ENCODE results near the gene PMP22. TPM values are rescaled to one million over a fixed set of nuclear protein-coding genes. Genes with fewer than 3 reads are reported as not detected.

Gene PMP22
- total RNA-seq, 1 experiment from 2014 or later: not detected

DNA sequence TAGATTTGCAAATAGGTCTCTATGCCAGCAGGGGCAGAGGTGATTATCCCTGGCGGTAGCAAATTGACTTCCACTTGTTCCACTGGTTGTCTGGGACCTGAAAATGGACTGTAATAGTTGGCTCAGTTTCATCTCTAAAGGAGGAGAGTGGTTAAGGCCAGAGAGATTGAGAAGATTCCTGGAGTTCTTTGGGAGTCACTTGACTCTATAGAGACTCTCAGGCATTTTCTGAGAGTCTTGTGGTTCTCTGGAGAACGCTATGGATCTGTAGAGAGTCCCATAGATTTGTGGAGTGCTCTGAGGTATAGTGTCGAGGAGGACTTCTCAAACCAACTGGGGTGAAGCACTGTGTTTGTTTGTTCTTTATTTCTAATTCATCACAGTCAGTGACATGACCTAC, 8.9 kb upstream of the PMP22 start:
- no peak for DNase-seq (ENCODE audit: low spot score)

DNA sequence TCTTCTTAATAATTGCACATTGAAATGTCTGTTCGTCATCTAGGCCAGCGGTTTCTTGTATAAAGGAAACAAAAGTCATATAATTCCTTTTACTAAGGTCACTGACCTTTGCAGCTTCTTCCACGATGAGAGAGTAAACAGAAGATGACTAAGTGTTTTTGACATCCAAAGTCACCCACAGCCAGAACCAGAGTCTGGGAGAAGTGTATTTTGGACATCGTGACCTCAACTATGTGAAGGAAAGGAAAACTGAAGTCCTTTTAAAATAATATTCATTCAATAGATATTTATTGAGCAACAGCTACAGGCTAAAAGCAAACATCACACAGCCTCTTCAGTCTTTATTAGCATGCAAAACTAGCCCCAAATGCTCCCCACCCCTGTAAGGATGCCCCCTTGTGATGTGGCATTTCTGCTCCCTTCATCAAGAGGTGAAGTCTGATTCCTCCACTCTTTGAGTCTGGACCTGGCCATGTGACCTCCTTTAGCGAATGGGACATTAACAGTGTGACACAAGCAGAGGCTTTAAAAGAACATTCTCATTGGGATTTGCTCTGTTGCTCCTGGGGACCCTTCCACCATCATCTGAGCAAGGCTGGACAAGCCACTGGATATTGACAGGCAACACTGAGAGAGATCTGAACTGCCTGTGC, 8.1 kb upstream of the PMP22 start:
- no peak for DNase-seq (ENCODE audit: low spot score)

DNA sequence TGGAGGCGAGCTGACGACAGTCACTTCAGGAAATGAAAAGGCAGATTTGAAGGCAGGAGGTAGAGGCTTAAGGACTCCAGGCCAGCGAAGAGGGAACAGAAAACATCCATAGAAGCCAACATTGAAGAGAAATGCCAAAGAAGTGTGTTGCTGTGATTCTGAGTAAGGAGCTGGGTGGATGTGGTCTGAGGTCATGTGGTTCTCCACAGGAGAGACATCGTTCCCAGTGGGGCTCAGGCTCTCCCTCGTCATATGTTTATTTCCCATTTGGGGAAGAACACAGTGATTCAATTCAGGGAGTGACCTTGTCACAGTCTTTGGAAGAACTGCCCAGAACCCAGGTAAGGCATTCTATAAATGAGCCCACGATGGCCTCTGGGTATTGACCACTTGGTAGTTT, 6.6 kb upstream of the PMP22 start:
- no peak for DNase-seq (ENCODE audit: low spot score)

DNA sequence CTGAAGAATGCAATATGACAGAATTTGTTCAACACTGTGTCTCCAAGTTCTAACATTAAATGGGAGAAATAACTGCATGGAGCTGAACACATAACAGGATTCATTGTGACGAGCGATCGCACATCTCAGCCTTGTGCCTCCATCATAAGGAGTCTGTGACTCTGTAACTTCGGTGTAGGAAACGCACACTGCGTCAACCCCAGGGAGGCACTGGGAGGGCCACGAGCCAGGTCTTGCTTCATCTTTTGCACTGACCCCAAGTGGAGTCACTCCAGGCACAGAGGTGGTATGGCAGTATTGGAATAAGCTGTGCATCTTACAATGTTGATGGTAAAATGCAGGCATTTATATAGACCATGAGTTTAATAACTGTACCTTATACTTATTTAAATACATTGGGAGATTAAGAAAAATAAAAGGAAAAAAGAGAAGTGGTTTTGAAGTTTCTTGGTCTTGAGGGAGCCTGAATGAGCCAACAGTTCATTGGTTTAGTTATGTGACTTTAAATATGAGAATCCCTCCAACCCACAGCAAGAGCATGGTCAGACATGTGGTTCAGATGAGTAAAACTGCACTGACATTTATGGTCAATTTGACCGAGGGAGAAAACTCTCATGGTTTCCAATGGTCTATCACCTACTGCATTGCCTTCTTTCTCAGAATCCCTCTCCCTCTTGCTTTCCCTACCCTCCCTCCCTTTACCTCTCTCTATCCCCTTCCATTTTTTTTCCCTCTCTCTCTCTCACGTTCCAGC, 5.7 kb upstream of the PMP22 start:
- DNase-seq (ENCODE audit: low spot score): no peak

DNA sequence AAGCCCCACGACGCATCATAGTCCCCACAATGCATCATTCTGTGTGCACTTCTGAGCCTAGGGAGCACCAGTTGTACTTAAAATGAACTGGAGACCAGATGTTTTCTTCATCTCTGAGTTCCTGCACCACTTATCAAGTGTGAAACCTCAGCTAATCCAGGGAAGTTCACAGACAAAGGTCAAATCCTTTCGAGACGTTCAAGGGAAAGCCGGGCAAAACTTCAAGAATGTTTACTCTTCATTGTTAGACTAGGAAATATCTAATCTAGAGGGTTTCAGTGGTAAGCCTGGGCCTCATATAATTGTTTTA, 4.6 kb upstream of the PMP22 start:
- DNase-seq (ENCODE audit: low spot score): no peak

DNA sequence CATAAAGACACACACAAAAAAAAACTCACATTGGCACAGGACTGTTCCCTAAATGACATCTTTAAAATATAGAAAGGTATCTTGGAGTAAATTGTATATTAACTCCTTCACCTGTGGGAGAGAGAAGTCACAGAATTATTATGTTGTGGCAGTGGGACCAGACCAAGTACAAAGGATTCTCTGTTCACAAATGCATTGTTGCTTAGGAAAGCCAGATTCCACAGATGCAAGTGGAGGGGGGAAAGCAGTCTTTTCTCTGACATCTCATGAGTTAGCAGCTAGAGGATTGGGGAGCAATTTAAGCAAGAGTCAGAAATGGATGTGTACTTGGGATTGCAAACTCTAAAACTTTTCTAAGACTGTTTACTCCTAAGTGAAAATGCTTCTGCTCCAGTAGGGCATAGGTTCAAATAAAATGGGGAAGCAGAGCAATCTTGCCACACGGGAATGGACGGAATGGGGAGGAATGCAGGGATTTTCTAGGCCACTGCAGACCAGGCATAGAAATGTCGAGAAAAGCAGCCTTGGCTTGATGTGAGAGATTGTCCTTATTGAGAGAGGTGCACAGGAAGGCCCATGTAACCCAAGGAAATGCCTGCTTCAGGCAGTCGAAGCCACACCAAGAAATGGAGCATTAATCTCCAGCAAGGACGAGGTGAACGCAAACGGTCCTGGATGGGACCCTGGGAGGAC, 4.1 kb upstream of the PMP22 start:
- no peak for DNase-seq (ENCODE audit: low spot score)

DNA sequence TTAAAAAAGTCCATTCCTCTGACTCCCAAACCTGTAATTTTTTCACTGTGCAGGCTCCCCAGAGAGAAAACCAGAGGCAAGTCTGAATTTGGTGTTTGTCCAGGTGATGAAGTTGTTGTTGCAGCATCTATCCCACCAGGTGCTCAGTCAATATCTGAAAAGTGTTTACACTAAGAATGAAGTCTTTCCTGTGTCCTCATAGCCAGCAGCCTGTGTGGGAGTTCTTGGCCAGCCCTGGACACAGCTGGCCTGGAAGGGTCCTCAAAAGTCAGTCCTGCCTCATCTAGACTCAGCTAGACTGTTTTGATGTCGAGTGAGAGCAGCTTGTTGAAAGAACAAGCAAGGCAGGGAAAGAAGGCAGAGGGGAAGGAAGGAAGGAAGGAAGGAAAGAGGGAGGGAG, 3.3 kb upstream of the PMP22 start:
- no peak for DNase-seq (ENCODE audit: low spot score)

DNA sequence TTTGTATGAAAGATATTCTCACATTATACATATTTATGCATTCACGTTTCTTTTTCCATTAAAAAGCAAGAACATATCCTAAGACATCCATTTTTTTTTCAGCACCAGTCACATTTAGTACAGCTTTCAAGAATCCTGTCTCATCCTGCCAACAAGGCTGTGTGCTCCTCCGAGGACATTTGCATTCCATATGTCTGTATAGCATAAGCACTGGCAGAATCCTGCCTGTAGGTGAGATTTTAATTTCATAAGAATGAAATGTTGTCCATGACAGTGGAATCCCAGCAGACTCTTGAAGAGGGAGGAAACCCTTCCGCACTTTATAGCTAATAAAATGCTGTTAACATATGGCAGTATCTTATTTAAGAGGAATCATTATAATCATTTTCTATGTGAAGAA, 2.9 kb upstream of the PMP22 start:
- no peak for DNase-seq (ENCODE audit: low spot score)

DNA sequence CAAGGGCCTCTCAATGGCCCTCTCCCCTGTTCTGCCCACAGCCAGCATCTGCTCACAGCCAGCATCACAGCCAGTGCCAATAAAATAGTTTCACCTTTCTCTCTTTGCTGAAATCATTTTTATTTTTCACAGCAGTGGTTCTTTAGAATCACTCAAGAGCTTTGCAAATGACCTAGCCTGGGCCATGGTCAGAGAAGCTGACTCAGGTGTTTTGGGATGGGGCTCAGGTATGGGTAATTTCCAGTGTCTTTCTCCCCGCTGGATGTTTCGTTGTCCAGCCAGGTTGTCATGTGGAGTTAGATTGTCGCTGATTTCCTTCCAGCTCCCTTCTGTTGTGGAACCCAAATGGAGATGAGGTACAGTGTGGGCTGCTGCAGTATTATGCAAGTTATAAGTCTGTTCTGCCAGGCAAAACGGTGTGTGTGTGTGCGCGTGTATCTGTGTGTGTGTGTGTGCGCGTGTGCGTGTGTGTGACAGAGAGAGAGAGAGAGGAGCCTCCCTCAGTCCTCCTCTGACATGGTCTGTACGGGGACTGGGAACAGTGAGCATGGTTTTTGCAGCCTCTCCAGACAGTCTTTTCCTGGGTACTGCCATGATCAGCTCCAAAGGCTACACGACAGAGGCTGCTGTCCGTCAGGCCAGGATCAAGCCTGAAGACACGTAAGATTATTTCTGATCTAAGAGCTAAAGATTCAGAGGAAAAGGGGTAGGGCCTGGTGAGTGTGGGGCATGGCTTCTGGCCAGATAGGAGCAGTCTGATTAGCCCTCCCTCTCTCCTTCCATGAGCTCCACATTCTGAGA, 1.4 kb upstream of the PMP22 start:
- DNase-seq (ENCODE audit: low spot score): no peak

DNA sequence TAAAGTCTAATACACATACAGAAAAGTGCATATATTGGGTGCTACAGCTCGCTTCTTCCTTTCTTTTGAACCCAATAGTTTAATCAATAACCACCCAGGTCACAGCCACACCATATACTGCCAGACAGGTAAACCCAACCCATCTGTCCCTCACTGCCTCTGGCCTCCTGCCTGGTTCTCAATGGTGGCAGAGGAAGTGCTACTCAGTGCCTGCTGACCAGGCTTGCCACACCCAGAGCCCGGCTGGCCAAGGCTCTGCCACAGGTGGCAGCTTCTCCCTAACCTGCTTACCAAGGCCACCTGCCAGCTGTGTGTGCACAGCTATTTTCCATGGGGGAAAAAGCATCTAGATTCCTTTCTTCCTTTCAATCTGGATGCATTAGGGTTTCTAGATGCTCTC, 584 bp downstream of the PMP22 start:
- peak; percentile 16 for DNase-seq (ENCODE audit: low spot score)

DNA sequence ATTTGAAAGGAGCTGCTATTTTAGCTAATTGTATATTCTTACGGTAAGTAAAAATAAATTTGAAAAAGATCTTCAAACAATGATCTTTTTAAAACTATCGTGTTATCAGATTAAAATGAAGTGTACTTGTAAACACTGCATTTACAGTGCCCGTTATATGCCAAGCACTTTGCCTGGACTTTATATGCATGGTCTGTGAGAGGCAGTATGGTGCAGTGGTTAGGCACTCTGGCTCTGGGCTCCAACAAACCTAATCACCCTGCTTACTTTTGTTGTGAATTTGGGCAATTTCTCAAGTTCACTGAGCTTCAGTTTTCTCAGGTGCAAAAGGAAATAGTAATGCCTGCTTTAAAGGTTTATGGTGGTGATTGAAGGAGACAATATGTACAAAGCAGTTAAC, 1.4 kb downstream of the PMP22 start:
- DNase-seq (ENCODE audit: low spot score): no peak

DNA sequence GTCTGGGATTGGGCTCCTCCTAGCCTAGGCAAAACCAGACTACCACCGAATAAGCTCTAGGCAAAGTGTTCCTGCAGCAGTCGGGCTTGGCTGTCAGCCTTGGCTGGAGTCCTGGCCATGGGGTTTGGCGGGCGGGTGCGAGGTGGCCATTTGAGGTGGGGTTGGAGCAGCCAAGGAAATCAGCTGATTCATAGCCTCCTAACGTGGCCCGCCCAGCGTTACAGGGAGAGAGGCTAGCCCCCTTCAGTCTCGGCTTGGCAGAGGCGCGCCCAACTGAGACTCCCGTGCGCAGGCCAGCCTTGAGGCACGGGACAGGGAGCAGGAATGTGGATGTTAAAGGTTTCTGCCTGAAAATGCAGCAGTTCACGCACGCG, 1.9 kb downstream of the PMP22 start:
- DNase-seq (ENCODE audit: low spot score): no peak

DNA sequence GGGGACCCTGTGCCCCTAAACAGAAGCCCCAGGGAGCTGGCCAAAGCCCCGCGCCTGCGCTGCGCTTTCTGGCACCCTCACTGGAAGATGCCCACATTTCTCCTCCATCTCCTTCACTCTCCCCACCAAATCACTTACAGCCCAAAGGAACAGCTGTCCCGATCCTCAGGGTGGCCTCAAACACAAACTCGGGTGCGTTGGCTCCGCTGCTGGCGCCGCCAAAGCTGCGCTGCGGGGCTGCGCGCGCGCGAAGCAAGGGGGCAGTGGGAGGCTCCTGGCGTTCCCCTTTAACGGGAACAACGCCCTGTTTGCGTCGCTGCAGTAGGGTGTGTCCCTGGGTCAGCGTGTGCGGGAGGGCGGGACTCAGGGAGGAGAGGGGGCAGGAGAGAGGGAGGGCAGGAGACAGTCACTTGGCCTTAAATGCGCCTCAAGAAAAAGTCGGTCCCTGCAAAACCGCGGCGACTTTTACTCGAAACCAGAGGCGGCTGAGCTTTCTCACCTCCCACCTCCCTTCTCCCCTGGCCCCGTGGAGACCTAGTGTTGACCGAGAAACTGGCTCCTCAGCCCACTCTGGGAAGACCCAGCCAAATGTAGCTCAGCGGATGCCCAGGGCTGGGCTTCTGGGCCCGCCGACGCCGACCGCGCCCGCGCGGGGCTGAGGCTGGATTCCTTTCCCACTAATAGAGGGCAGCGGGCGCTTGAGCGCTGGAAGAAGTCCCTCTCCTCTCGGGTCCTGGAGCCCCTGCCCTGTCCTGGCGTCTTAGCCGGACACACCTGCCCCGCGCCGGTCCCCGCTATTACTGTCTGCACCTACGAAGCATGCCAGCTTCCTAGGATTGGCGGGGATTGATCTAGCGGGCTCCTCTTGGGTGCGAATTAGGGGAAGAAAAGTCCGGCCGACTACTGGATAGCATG, 2.6 kb downstream of the PMP22 start:
- DNase-seq (ENCODE audit: low spot score): no peak

DNA sequence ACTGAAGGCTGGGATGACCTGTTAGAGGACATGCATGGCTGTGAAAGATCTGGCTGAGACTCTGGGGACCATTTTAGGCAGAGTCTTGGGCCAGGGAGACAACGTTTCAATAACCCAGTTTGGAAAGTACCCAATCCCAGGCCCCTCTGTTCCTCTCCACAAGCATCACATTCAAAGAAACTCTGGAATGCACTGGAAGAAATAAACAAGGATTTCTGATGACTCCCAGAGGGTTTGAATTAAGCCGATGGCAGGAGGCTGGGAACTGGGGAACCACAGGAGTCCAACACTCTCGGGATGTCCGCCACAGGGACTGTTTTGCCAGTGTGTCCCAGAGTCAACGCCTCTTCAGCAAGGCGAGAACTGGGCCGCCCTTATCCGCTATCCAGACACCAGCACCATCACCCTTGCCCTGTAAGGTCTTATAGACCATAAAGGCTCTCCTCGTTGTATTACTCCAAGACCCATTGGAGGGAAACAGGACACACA, 3.3 kb downstream of the PMP22 start:
- no peak for DNase-seq (ENCODE audit: low spot score)

DNA sequence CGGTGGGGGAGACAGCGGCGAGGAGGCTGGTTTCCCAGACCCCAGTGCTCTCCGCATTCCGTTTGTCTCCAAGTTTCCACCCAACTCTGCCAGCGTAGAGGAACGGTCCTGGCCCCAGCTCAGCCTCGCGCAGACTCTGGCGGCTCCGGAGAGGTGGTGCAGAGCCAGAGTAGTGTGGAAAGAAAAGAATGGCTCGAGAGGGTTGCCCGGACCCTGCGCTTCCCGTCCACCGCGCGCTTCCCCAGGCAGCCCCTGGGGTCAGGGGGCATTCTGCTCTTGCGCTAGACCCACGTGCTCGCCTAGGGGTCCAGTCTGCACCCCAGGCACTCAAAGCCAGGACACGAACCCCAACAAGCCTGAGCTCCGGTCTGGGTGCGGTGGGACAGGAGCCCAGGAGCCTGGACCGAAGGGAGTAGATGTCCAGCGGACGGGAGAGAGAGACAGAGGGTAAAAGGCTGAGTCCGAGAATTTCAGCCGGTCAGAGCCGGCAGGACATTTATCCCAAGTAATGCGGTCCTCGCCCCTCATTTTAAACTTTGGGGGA, 3.8 kb downstream of the PMP22 start:
- no peak for DNase-seq (ENCODE audit: low spot score)

DNA sequence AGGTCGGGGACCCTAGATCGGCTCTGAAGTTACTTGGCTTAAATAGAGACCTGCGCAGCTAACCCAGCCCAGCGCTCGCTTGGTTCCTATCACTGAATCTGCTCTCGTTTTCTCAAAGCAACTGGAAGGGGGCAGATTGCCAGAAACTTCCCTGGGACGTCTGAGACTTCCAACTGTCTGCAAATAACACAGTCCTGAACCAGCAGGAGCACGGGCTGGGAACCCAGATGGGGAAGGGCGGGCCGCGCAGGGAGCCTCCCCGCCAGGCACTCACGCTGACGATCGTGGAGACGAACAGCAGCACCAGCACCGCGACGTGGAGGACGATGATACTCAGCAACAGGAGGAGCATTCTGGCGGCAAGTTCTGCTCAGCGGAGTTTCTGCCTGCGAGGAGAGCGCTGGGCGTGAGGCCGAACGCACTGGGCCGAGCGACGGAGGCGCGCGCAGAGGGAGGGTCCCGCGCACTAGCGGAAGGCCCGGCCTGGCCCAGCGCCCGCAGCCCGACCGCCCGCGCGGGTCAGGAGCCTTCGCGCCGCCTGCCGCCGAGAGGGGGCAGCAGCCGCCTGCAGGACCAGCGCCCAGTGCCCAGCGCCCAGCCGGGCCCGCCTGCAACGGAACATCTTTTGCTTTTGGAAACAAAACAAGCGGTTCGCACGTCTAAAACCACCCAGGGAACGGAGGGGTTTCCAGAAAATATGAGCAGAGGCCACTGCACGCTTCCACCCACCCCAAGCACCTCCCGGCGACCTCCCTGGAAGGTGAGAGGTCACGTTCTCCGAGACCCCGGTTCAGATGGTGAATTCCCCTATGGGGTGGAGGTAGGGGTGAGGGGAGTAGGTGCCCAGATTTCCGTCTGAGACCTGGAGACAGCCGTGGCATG, 4.5 kb downstream of the PMP22 start:
- peak; percentile 48 for DNase-seq (ENCODE audit: low spot score)

DNA sequence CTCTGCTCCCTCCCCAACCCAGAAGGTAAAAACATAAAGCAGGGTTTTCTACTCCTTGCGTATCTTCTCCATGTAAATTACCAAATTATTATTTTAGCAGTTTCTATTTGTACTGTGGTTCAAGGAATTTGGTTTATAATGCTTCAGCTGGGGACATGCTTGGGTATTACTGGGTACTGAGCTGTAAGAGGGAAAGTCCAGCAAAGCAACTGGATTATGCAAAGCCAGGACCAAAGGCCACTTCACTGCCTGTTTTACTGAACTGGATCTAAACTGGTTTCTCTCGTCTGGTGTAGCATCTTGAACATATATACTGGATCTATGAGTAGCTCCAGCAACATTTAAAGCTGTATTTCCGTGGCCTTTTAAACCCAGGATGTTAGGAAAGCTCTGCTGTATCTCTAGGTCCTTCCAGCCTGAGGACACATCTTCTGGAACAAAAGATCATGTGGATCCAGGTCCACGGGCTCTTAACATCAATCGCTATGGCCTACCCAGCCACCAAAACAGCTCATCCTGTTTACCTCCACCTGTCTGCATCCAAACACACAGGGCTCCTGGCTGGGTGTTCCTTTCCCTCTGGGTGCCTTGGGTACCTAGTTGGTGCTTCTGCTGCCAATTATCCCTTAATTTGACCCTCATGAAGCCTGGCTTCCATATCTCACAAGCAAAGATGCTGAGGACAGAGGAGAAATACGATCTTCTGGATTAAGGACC, 7.2 kb downstream of the PMP22 start:
- DNase-seq (ENCODE audit: low spot score): no peak

DNA sequence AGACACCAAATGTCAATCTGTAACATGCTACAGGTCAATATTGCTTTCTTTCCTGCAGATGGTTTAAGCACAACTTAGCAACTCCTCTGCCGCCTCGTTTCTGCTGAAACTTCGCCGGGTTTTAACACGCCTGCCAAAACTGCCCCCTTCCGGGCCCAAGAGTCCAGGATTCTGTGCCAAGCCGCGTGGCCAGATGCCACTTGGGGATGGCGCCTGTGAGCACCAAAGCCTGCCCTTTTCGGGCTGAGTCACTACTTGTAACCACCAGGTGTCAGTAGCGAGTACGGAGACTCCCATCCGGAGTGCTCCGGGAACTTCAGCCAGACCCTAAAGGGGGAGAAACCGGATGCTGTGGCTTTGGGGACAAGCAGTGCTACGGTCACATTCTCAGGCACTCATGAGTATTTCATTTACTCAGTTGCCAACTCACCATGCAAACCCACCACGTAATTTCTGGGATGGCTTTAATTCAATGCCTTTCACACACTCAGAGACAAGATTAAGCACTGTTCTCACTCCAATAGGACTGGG, 7.8 kb downstream of the PMP22 start:
- peak; percentile 56 for DNase-seq (ENCODE audit: low spot score)

DNA sequence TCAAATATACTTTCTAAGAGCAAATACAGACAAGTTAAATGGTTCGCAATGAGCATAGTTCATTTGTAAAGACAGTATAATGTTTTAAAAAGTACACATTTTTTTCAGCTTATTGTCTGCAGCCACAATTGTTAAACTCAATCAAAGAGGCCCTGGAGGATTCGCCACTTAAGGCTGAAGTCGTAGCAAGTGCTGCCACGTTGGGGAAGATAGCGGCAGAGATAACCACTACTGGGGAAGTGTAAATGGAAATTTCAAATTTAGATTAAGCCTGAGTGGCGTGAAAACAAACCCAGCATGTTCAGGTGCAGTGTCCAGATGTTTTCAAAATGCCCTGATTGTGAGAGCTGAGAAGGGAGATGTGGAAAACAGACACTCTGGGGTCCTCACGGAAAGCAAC, 8.4 kb downstream of the PMP22 start:
- DNase-seq (ENCODE audit: low spot score): no peak

Data from HT-29 (cell line).